Ovary (tissue), 3 donors: ENCODE results near the gene MAST2.

Experiments used
- POLR2A ChIP-seq: fragments of 450-650 bp; IDR thresholded peaks from one replicate; pipeline ENCODE4 v1.6.1; 2017; ENCODE audit warnings: antibody characterized with exemption, mild to moderate bottlenecking, moderate library complexity
- TF ChIP-seq, protein P1 (sequence below), 3 donors: fragments of 450-650 bp in 2 of 3; fragments of 200-600 bp in 1 of 3; IDR thresholded peaks; one replicate each; pipeline versions ENCODE4 v1.5.1 to v1.8.0; 2016 to 2022; ENCODE audit warnings: antibody characterized with exemption in 3 of 3, mild to moderate bottlenecking in 1 of 3
- donor health status: DM: no; HTN: no; CAD: no.

DNA sequence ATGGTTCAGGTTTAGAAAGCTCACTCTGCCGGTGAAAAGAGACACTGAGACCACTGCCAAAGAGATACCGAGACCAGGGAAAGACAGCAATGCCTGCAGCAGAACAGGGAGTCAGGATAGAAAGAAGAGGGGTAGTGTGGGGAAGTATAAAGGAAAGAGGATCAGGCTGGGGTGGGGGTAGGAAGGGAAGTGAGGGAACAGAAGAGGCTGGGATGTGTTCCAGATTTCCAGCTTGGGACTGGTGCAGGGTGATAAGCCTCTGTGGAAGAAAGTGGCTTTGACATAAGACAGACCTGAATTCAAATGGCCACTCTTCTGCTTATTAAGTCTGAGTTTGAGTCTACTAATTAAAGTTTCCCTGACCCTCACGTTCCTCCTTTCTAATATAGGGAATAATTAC lies 223.1 kb downstream of the MAST2 start:
- TF ChIP-seq, protein P1, sequence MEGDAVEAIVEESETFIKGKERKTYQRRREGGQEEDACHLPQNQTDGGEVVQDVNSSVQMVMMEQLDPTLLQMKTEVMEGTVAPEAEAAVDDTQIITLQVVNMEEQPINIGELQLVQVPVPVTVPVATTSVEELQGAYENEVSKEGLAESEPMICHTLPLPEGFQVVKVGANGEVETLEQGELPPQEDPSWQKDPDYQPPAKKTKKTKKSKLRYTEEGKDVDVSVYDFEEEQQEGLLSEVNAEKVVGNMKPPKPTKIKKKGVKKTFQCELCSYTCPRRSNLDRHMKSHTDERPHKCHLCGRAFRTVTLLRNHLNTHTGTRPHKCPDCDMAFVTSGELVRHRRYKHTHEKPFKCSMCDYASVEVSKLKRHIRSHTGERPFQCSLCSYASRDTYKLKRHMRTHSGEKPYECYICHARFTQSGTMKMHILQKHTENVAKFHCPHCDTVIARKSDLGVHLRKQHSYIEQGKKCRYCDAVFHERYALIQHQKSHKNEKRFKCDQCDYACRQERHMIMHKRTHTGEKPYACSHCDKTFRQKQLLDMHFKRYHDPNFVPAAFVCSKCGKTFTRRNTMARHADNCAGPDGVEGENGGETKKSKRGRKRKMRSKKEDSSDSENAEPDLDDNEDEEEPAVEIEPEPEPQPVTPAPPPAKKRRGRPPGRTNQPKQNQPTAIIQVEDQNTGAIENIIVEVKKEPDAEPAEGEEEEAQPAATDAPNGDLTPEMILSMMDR (IDR thresholded peaks at IDR 0.05), result no peak
- no peak for TF ChIP-seq POLR2A
